ENCODE measurements around the gene RBM26.

The RBM26 gene

GRCh38 chr13:79401259-79402070 lies 4.6 kb downstream of the RBM26 start:
- Histone ChIP-seq H3K27me3 (ENCODE audit: control insufficient read depth, insufficient read depth, low read length) (no peaks in the 10 kb centered on the region), H3K36me3 (ENCODE audit: control insufficient read depth, insufficient read depth, low read length) (no peaks in the 10 kb centered on the region), H2AFZ (no peak overlapping the region), H3K4me2 (ENCODE audit: low read length) (peak overlapping the region; percentile 28), H3K4me1 (peaks cover 3% of the 10 kb centered on the region), H3K9ac (no peak overlapping the region), H3K9me3 (ENCODE audit: control insufficient read depth, low read length) (no peaks in the 10 kb centered on the region), H3K27ac (no peak overlapping the region), H3K79me2 (peaks cover 18% of the 10 kb centered on the region), H3K4me3 (ENCODE audit: low read depth, low read length) (no peak overlapping the region)
- TF ChIP-seq CTCF (IDR thresholded peaks at IDR 0.05) = no peak

- H3K36me3 ChIP-seq (ENCODE audit: control insufficient read depth, insufficient read depth, low read length) = no peaks in the 10 kb centered on the region
- H3K27me3 ChIP-seq (ENCODE audit: control insufficient read depth, insufficient read depth, low read length) = no peaks in the 10 kb centered on the region
- no peak overlapping the region for H3K27ac ChIP-seq
- no peak overlapping the region for H3K4me2 ChIP-seq (ENCODE audit: low read length)
- TF ChIP-seq CTCF (IDR thresholded peaks at IDR 0.05) = no peak
- no peak overlapping the region for H3K9ac ChIP-seq
- H3K4me1 ChIP-seq = no peaks in the 10 kb centered on the region
- no peaks in the 10 kb centered on the region for H3K9me3 ChIP-seq (ENCODE audit: control insufficient read depth, low read length)
- H3K79me2 ChIP-seq = peaks cover 15% of the 10 kb centered on the region
- no peak overlapping the region for H2AFZ ChIP-seq
- no peak overlapping the region for H3K4me3 ChIP-seq (ENCODE audit: low read depth, low read length)
Measured at GRCh38 chr13:79398915-79399314, 7.1 kb downstream of the RBM26 start.

GRCh38 chr13:79398127-79398526 lies 7.9 kb downstream of the RBM26 start:
- H3K36me3 ChIP-seq (ENCODE audit: control insufficient read depth, insufficient read depth, low read length) = no peaks in the 10 kb centered on the region
- no peak for TF ChIP-seq CTCF (IDR thresholded peaks at IDR 0.05)
- no peak overlapping the region for H3K9ac ChIP-seq
- H3K4me2 ChIP-seq (ENCODE audit: low read length) = no peak overlapping the region
- no peak overlapping the region for H3K27ac ChIP-seq
- peaks cover 17% of the 10 kb centered on the region for H3K79me2 ChIP-seq
- H3K9me3 ChIP-seq (ENCODE audit: control insufficient read depth, low read length) = no peaks in the 10 kb centered on the region
- H2AFZ ChIP-seq = no peak overlapping the region
- H3K27me3 ChIP-seq (ENCODE audit: control insufficient read depth, insufficient read depth, low read length) = no peaks in the 10 kb centered on the region
- H3K4me1 ChIP-seq = peaks cover 3% of the 10 kb centered on the region
- no peak overlapping the region for H3K4me3 ChIP-seq (ENCODE audit: low read depth, low read length)

GRCh38 chr13:79395881-79396280 lies 10.2 kb downstream of the RBM26 start:
- Histone ChIP-seq H3K27ac (no peak overlapping the region), H3K4me3 (ENCODE audit: low read depth, low read length) (no peak overlapping the region), H3K9me3 (ENCODE audit: control insufficient read depth, low read length) (no peaks in the 10 kb centered on the region), H3K9ac (no peak overlapping the region), H3K79me2 (peaks cover 24% of the 10 kb centered on the region), H3K4me1 (peaks cover 5% of the 10 kb centered on the region), H2AFZ (no peak overlapping the region), H3K27me3 (ENCODE audit: control insufficient read depth, insufficient read depth, low read length) (no peaks in the 10 kb centered on the region), H3K36me3 (ENCODE audit: control insufficient read depth, insufficient read depth, low read length) (no peaks in the 10 kb centered on the region), H3K4me2 (ENCODE audit: low read length) (no peak overlapping the region)
- TF ChIP-seq CTCF (IDR thresholded peaks at IDR 0.05) = no peak
